GM20431 (cell line): ENCODE data around the gene MACF1.
"Not testable (repeated sequence)": the region's sequence is repeated elsewhere in the genome, so short reads cannot be mapped to it uniquely, and the experiment has no call there.

Experiments
- in situ Hi-C: fragments of 300-500 bp; cut with MseI, MboI; formaldehyde crosslinking; loops from one replicate; pipeline ENCODE4 v1.15.0; 2020; ENCODE audit warnings: low sequenced_read_pairs; ENCODE audit not compliant: unreplicated experiment

The MACF1 gene

GRCh38 chr1:39205781-39206464 is 1.4 kb downstream of the MACF1 start:
- in situ Hi-C loops = no loop called here

DNA sequence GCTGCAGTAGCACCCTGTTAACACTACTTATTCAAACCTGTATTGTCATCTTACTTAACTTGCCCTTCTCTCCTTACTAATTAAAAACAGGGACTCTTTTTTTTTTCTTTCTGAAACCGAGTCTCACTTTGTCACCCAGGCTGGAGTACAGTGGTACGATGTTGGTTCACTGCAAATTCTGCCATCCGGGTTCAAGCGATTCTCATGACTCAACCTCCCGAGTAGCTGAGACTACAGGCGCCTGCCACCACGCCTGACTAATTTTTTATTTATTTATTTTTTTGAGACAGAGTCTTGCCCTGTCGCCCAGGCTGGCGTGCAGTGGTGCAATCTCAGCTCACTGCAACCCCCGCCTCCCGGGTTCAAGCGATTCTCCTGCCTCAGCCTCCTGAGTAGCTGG is 3.9 kb downstream of the MACF1 start:
- in situ Hi-C loops = not testable (repeated sequence)

DNA sequence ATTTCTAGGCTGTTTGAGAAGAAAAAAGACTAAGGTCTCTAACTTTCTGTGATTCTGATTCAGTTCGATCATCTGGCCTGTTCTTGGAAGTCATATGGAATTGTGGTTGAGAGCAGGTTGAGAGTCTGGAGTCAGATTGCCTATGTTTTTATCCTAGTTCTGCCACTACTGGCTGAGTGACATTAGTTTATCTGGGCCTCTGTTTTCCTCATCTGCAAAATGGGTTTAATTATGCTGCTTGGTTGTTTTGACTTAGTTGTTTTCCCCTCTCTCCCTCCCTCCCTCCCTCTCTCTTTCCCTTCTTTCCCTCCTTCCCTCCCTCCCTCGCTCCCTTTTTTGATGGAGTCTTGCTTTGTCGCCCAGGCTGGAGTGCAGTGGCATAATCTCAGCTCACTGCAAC is 6.2 kb downstream of the MACF1 start:
- in situ Hi-C loops = no loop called here

GRCh38 chr1:39212499-39212898 is 8.0 kb downstream of the MACF1 start:
- in situ Hi-C loops = no loop called here

DNA sequence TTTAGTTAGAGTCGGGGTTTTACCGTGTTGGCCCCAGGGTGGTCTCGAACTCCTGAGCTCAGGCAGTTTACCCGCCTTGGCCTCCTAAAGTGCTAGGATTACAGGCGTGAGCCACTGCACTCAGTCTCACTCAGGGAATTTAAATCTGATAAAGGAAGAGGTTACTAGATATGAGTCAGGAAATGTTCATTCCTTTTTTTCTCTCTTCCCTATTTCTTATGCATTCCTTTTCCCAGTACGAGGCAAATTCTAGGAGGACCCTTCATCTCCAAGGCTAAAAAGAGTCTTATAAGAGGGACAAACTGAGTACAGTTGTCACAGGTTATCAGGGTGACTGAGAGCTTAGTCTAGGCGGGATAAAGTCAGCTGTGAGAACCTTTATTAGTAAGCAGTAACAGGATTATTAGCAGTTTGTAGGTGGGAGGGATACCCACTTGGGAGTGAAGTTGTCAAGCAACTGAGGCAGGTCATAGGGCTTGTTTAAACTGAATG is 9.1 kb downstream of the MACF1 start:
- in situ Hi-C loops = no loop called here

- in situ Hi-C loops = no loop called here
These were observed 9.7 kb downstream of the MACF1 start for GRCh38 chr1:39214021-39214713.

DNA sequence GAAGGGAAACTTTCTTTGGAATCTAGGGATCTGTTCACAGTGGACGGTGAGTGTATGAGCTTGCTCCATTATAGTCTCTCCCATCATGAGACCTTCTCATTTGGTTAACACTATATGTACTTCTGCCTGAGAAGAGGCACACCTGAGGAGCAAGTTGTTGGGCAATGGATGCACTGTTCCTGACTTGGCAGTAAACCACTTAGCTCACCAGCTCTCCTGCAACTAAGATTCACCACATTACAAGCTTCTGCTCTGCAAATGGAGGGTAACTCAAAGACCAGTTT is 10.2 kb downstream of the MACF1 start:
- in situ Hi-C loops = no loop called here

DNA sequence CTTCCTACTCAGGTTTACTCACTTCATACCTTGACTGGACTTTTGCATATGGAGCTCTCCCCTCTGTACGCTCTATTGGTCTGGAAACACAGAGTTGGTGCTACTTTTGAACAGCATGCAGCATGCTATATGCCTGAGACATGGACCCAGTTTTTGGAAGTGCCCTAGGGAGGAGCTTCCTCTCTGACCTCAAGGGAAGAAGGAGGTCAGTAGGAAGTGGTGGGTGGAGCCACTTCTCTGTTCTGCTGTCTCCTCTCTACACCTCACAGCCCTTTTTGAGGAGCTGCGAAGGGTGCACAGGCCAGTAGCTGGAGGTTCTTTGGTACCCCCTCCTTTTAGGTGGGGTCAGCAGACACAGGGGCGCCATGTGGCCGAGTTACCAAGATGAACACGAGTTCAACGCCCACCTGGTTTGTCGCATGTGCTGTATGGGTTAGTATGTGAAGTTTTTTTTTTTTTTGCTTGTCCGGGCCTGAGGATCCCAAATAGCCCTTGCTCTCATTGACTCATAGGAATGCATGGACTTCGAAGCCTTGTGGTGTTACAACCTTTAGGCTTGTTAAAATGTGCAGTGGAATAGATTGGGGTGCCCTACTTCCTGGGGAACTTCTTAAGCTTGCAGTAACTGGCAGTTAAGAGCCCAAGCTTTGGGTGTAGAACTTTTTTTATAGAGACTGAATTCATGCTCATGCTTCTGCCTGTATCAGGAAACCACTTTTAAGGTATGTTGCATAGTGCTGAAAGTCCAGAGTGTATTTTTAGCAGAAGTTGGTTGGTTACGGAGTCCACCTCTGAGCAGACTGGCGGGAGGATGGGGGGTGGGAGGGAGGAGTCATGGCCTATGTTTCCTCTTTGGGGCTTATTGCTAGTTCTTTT is 10.7 kb downstream of the MACF1 start:
- in situ Hi-C loops = no loop called here

- in situ Hi-C loops = no loop called here
These were observed 12.3 kb downstream of the MACF1 start for GRCh38 chr1:39216771-39217170.

- in situ Hi-C loops = no loop called here
These were observed 16.7 kb downstream of the MACF1 start for GRCh38 chr1:39220891-39221870.

DNA sequence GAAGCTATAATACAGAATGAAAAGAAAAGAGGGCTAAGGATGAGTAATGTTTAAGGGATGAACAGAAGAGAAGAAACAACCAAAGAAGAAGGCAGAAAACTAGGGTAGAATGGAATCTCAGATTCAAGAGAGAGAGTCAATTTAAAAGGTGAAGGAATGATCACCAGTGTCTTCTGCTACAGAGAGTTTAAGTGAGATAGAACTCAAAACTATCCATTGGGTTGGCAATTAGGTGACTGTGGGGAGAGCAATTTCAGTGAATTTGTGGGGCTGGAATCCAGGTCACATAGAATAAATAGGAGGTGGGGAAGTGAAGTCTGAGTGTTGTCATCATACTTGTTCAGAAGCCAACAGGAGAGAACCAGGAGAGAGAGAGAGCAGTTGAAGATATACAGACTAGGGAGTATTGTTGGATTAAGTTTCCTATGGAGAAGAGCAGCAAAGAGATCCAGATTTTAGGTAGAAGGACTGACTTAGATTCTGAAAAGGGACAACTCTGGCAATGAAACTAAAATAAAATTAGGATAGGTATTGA is 19.9 kb downstream of the MACF1 start:
- in situ Hi-C loops = no loop called here

DNA sequence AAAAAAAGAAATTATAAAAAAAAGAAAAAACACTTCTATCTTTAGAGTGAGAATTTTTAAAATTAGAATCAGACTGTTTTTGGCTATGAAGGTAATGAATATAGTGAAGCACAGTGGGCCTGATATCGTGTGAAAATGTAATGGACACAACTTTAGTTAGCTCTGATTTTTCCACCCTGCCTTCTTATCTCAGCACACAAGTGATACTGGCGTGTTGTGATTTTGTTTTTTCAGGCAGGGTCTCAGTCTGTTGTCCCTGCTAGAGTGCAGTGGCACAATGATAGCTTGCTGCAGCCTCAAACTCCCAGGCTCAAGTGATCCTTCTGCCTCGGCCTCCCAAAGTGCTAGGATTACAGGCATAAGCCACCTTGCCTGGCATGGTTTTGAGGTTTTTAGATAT is 22.3 kb downstream of the MACF1 start:
- in situ Hi-C loops = no loop called here

- in situ Hi-C loops = no loop called here
These were observed 23.8 kb downstream of the MACF1 start for GRCh38 chr1:39228252-39228651.

DNA sequence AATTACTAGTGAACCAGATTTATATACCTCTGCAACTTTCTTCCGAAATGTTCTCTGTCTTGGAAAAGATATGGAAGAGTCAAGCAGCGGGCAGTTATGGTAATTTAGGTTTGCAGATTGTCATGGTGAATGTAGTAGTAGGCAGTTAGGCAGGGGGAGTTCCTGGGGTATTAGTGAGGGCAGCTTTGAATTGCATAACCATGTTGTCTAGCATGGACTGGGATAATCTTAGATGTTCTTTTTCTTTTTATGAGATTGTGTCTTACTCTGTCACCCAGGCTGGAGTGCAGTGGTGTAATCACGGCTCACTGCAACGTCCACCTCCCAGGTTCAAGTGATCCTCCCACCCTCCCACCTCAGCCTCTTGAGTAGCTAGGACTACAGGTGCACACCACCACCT is 25.0 kb downstream of the MACF1 start:
- in situ Hi-C loops = no loop called here

DNA sequence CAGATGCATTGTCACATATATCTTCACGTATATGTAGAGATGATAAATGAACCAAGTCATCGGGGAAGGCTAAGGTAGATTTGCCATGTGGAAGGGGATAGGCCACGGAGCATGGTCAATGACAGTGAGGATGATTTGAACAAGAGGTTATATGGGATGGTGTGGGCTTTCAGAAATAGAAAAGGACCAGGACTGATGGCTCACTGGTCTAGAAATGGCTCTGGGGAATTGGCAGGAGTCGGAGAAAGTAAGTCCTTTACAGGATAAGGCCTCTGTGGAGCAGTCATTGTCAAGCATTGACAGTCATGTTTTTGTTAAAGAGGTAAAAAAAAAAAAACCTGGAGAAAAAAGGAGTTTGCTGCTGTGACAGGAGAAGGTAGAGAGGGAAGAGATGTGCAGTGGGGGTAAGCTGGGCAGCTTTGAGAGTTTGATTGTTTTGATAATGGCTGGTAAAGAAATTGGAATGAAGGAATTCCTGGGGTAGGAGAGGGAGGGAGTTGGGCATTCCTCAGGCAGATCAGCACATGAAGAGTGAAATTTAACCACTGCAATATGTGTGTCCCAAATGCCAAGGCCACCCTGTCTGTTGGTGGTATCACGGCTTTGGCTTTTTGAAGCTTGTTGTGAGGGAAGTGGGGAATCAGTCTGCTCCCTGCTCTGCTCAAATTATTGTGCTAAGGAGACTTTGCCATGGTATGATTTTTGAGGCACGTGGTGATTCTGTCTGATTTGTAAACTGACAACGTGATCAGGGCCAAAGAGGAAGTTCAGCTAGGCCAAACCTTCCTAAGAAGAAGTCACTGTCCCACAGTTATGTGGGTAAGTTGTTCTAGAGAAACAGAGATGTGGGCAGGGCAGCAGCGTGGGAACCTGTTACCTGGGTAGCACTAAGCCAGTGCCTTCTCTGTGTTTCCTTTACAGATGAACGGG is 26.0 kb downstream of the MACF1 start:
- in situ Hi-C loops = no loop called here

GRCh38 chr1:39236971-39237370 is 32.5 kb downstream of the MACF1 start:
- in situ Hi-C loops = no loop called here

GRCh38 chr1:39238476-39238875 is 34.0 kb downstream of the MACF1 start:
- in situ Hi-C loops = no loop called here

DNA sequence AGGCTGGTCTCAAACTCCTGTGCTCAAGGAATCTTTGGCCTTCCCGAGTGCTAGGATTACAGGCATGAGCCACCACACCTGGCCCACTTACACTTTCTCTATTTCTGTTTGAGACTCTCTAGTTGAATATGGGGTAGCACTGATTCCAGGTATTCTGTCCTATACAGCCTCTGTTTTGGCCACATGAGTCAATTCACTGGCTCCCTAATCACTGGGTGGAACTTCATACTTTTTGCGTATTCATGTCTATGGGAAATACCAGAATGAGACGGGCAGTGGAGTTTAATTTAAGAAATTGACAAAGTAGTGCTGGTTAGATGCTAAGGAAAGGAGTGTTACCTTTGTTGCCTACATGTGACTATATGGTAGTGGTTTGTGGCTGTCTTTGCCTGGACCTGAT is 35.5 kb downstream of the MACF1 start:
- in situ Hi-C loops = no loop called here

- in situ Hi-C loops = no loop called here
These were observed 38.8 kb downstream of the MACF1 start for GRCh38 chr1:39243302-39243701.
